HCEC 1CT (cell line): ENCODE measurements around the gene GRM4.
"Not testable (repeated sequence)": the region's sequence is repeated elsewhere in the genome, so short reads cannot be mapped to it uniquely, and the experiment has no call there.

Source experiments
- DNase-seq: peaks from one replicate; pipeline ENCODE4 v3.0.0-alpha.2; 2017

Gene GRM4

GRCh38 chr6:34059136-34059731 is 86.7 kb downstream of the GRM4 start:
- no peak for DNase-seq

DNA sequence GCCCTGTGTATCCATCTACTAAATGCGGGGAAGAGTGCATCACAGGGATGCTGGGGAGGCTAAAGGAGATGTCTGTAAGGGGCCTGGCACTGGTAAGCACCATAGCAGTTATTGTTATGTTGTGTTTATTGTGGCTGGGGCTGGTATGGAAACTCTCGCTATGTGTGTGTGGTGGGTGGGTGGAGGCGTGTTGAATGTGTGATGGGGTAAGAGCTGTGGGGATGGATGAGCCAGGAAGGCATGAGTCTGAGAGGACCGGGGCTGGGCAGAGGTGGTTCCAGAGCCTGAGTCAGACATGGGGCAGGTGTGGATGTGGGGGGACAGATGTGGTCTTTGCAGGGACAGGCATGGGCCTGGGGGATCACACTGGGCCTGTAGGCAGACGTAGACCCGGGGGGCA is 88.1 kb downstream of the GRM4 start:
- DNase-seq: no peak

DNA sequence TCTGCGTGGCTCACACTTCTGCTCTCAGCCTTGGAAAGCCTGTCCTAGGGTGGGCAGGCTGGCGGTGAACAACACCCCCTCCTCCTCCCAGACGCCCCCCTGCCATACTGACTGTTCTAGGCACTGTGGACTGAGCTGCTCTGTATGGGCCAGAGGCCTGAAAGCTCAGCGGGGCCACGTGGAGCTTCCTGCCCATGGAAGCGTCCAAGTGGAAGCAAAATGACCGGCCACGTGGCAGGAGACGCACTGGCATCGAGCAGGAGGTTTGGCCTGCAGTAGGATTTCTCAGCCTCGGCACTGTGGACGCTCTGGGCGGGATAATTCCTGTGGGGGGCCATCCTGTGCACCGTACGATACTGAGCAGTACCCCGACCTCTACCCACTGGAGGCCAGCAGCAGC is 88.7 kb downstream of the GRM4 start:
- no peak for DNase-seq

- peak; percentile 54 for DNase-seq
Observed at GRCh38 chr6:34056305-34057108, 89.4 kb downstream of the GRM4 start.

- peak; percentile 38 for DNase-seq
Observed at GRCh38 chr6:34055223-34055933, 90.5 kb downstream of the GRM4 start.

GRCh38 chr6:34053721-34054120 is 92.2 kb downstream of the GRM4 start:
- no peak for DNase-seq

GRCh38 chr6:34052918-34053608 is 92.8 kb downstream of the GRM4 start:
- no peak for DNase-seq

- DNase-seq: no peak
Observed at GRCh38 chr6:34052071-34052825, 93.6 kb downstream of the GRM4 start.

GRCh38 chr6:34051331-34051919 is 94.5 kb downstream of the GRM4 start:
- no peak for DNase-seq

DNA sequence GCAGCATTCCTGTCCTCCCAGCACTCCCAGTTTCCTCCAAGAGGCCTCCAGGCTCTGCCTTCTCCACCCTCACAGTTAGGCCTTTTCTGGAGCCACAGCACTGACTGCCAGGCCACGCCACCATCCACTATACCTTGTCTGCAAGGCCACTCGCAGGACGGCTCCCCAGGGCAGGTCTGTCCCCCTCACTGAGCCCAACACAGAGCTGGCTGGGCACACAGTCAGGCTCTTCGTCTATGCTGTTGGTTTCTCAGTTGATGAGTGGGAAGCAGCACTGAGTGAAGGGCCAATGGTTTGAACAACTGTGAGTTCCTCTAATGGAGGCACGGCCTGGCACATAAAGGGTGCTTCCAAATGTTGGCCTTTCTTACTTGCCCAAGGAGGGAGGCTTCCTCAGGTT is 95.2 kb downstream of the GRM4 start:
- DNase-seq: no peak

- DNase-seq: no peak
Observed at GRCh38 chr6:34049395-34050342, 96.2 kb downstream of the GRM4 start.

- DNase-seq: no peak
Observed at GRCh38 chr6:34047913-34048867, 97.7 kb downstream of the GRM4 start.

- no peak for DNase-seq
Observed at GRCh38 chr6:34046617-34047016, 99.3 kb downstream of the GRM4 start.

GRCh38 chr6:34045771-34046170 is 100.1 kb downstream of the GRM4 start:
- no peak for DNase-seq

DNA sequence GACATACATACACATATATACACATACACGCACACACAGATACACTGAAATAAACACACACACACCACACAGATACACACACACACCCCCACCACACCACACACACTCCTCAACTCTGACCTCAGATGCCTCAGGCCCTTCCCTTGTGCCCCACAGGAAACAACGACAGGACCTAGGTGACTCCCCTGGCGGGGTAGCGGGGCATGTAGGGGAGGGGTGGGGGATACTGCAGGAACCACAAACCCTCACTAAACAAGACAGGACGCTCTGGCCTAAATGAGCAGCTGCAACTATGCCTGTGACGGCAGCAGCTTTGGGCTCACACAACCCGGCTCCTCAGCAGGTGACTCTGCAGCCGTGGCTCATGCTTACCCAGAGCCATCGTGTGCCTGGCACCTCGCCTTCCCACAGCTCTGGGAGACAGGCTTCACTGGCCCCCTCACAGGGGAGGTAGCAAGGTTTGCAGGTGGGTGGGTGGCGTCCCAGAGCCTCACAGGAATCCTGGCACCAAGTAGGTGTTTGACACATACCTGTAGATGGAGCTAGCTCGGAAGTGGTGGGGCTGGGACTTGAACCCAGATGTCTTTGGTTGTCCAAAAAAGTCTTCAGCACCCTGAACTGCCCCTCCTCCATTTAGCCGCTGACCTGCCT is 100.8 kb downstream of the GRM4 start:
- no peak for DNase-seq

GRCh38 chr6:34043359-34043758 is 102.5 kb downstream of the GRM4 start:
- no peak for DNase-seq

- not testable (repeated sequence) for DNase-seq
Observed at GRCh38 chr6:34041998-34042397, 103.9 kb downstream of the GRM4 start.

DNA sequence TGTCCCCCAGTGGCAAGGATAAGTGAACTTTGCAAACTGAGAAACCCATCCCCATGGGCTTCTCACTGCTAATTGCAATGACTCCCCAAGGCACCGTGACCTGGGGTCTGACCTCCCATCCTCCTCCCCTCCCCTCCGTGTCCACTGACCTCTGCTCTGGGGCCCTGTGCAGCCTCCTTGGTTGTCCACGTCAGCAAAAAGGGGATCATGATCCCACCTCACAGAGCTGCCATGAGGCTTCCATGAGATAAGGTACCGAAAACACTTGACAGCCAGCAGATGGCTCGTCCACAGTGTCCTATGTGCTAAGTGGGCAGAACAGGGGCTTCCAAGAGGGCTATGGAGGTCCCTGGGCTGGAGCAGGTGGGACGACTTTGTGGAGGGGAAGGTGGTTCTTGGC is 104.5 kb downstream of the GRM4 start:
- DNase-seq: no peak

- DNase-seq: no peak
Observed at GRCh38 chr6:34039943-34040342, 105.9 kb downstream of the GRM4 start.
